IPS-18a (cell line): ENCODE results near the gene SLC23A2.
"Not testable (repeated sequence)": the region's sequence is repeated elsewhere in the genome, so short reads cannot be mapped to it uniquely, and the experiment has no call there.

Experiments
- H3K27ac ChIP-seq: one replicate; pipeline ENCODE4 v1.5.1; 2013; ENCODE audit warnings: low read length
- H3K27me3 ChIP-seq: one replicate; pipeline ENCODE4 v1.6.1; 2013; ENCODE audit warnings: mild to moderate bottlenecking, low read length; ENCODE audit not compliant: control insufficient read depth, insufficient read depth
- H3K36me3 ChIP-seq: one replicate; pipeline ENCODE4 v1.6.1; 2013; ENCODE audit warnings: low read depth, low read length; ENCODE audit not compliant: control insufficient read depth
- H3K4me1 ChIP-seq: one replicate; pipeline ENCODE4 v1.6.1; 2013; ENCODE audit warnings: low read depth, low read length; ENCODE audit not compliant: control insufficient read depth
- H3K4me3 ChIP-seq: one replicate; pipeline ENCODE4 v1.5.1; 2013; ENCODE audit warnings: low read length
- H3K9ac ChIP-seq: one replicate; pipeline ENCODE4 v1.6.1; 2013; ENCODE audit warnings: mild to moderate bottlenecking, low read length, moderate library complexity
- H3K9me3 ChIP-seq: one replicate; pipeline ENCODE4 v1.6.1; 2013; ENCODE audit warnings: low read depth, low read length; ENCODE audit not compliant: control insufficient read depth

The SLC23A2 gene

DNA sequence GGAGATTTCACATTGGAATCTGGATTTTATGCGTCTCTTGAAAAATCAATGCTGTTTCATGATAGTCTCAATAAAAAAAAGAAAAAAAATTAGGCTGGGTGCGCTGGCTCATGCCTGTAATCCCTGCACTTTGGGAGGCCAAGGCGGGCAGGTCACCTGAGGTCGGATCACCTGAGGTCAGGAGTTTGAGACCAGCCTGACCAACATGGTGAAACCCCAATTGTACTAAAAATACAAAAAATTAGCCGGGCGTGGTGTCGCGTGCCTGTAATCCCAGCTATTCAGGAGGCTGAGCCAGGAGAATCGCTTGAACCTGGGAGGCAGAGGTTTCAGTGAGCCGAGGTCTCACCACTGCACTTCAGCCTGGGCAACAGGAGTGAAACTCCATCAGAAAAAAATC lies 30.4 kb upstream of the SLC23A2 start:
- not testable (repeated sequence) for H3K27me3 ChIP-seq, H3K27ac ChIP-seq

GRCh38 chr20:5031206-5031557 lies 29.9 kb upstream of the SLC23A2 start:
- Histone ChIP-seq H3K4me1 (no peaks in the 10 kb centered on the region), H3K27ac (no peak overlapping the region), H3K36me3 (no peaks in the 10 kb centered on the region), H3K4me3 (no peak overlapping the region), H3K9me3 (no peaks in the 10 kb centered on the region), H3K9ac (no peak overlapping the region), H3K27me3 (no peaks in the 10 kb centered on the region)

More for the DNA sequence above, 30.4 kb upstream of the SLC23A2 start:
- not testable (repeated sequence) for H3K4me1 ChIP-seq, H3K4me3 ChIP-seq, H3K9me3 ChIP-seq, H3K36me3 ChIP-seq, H3K9ac ChIP-seq

DNA sequence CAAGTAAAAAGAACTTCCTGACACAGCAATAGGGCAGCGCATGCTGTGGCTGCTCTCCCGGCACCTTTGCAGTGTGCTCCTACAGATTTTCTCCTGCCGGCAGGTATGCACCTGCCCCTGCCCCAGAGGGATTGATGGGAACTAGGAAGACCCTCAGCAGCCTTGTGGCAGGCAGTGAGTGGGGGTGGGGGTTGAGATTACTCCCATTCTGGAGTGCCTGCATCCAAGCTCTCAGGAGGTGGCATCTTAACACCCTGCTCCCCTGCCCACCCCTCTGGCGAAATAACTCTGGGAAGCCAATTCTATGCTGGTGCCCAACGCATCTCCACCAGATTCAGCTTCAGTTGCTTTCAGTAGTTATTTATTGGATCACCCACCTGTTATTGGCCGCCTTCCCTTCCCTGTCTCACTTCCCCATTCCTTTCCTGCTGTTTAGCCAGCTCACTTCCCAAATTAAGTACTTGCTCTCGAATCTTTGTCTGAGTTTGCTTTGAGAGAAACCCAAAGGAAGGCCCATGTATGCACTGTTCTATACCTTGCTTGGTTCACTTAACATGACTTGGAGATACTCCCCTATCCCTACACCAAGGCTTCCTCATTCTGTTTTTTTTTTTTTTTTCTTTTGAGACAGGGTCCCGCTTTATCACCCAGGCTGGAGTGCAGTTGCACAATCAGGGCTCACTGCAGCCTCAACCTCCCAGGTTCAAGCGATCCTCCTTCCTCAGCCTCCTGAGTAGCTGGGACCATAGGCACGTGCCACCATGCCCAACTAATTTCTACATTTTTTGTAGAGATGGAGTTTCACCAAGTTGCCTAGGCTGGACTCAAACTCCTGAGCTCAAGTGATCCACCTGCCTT lies 29.3 kb upstream of the SLC23A2 start:
- Histone ChIP-seq H3K4me1 (no peaks in the 10 kb centered on the region), H3K36me3 (no peaks in the 10 kb centered on the region), H3K4me3 (no peak overlapping the region), H3K9me3 (no peaks in the 10 kb centered on the region), H3K27ac (no peak overlapping the region), H3K9ac (no peak overlapping the region), H3K27me3 (no peaks in the 10 kb centered on the region)

- H3K9me3 ChIP-seq, H3K27me3 ChIP-seq, H3K4me3 ChIP-seq, H3K36me3 ChIP-seq, H3K9ac ChIP-seq, H3K4me1 ChIP-seq, H3K27ac ChIP-seq: not testable (repeated sequence)
Measured at GRCh38 chr20:5028258-5029059, 27.1 kb upstream of the SLC23A2 start.

- H3K9ac ChIP-seq: no peak overlapping the region
- no peaks in the 10 kb centered on the region for H3K36me3 ChIP-seq
- no peak overlapping the region for H3K27ac ChIP-seq
- H3K9me3 ChIP-seq: no peaks in the 10 kb centered on the region
- H3K4me1 ChIP-seq: no peaks in the 10 kb centered on the region
- no peaks in the 10 kb centered on the region for H3K27me3 ChIP-seq
- H3K4me3 ChIP-seq: no peak overlapping the region
Measured at GRCh38 chr20:5024982-5025381, 23.7 kb upstream of the SLC23A2 start.

GRCh38 chr20:5024103-5024502 lies 22.8 kb upstream of the SLC23A2 start:
- Histone ChIP-seq H3K9ac (no peak overlapping the region), H3K27ac (no peak overlapping the region), H3K4me3 (no peak overlapping the region), H3K36me3 (no peaks in the 10 kb centered on the region), H3K4me1 (no peaks in the 10 kb centered on the region), H3K9me3 (no peaks in the 10 kb centered on the region), H3K27me3 (no peaks in the 10 kb centered on the region)

DNA sequence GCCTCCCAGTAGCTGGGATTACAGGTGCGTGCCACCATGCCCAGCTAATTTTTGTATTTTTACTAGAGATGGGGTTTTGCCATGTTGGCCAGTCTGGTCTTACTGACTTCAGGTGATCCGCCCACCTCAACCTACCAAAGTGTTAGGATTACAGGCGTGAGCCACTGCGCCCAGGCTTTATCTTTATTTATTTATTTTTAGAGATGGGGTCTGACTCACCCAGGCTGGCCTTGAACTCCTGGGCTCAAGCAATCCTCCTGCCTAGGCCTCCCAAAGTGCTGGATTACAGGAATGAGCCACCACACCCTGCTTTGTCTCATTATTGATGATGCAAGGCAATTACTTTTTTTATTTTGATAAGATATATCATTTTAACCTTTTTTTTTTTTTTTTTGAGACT lies 21.9 kb upstream of the SLC23A2 start:
- H3K4me1 ChIP-seq, H3K36me3 ChIP-seq, H3K9ac ChIP-seq, H3K27ac ChIP-seq, H3K4me3 ChIP-seq, H3K27me3 ChIP-seq, H3K9me3 ChIP-seq: not testable (repeated sequence)

DNA sequence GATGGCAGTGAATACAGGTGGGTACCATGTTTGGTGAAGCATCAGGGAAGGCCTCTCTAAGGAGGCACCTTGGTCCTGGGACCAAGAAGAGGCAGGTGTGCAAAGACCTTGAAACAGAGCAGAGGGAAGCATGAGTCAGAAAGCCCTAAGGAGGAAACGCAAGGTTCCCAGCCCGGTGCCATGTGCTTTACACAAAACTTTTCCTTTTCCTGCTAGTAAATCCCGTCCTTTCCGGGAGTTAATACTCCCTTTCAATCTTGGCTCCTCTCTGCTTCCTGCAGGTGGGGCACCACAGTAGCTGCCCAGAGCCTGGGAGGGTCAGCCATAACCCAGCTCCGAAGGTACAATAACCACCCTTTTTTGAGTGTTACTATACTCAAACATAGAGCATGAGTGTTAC lies 19.4 kb upstream of the SLC23A2 start:
- Histone ChIP-seq H3K4me3 (no peak overlapping the region), H3K27ac (no peak overlapping the region), H3K4me1 (no peaks in the 10 kb centered on the region), H3K36me3 (no peaks in the 10 kb centered on the region), H3K9ac (no peak overlapping the region), H3K27me3 (no peaks in the 10 kb centered on the region), H3K9me3 (no peaks in the 10 kb centered on the region)

DNA sequence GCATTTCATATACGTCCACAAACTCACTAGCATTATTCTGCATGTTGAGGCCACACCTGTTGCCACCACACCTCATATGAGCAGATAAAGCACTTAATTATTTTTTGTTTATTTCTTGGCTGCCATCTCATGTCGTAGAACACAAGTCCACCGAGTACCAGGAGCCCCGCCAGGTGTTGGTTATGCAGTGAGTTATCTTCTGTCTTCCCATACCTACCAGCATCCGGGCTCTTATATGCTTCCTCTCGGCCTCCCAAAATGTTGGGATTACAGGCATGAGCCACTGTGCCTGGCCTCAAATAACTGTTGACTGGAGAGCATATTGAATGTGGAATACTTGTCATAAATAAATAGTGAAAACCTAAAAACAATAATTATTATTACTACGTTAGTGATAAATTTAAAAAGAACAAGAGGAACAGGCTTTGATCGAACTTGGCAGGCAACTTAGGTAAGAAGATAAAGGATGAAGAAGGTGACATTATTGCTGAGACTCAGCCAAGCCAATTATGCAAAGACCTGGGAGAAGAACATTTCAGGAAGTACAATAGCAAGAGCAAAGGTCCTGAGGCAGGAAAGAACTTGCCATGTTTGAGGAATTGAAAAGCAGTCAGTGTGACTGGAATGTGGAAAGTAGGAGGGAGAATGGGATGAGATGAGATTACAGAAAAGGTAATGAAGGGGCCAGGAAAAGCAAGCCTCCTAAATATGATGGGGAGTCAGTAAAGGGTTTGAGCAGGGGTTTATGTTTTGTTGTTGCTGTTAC lies 12.6 kb upstream of the SLC23A2 start:
- Histone ChIP-seq H3K27me3 (no peaks in the 10 kb centered on the region), H3K4me3 (no peak overlapping the region), H3K36me3 (no peaks in the 10 kb centered on the region), H3K4me1 (no peaks in the 10 kb centered on the region), H3K9ac (no peak overlapping the region), H3K9me3 (no peaks in the 10 kb centered on the region), H3K27ac (no peak overlapping the region)

- Histone ChIP-seq H3K4me1 (no peaks in the 10 kb centered on the region), H3K27me3 (no peaks in the 10 kb centered on the region), H3K36me3 (no peaks in the 10 kb centered on the region), H3K9ac (no peak overlapping the region), H3K27ac (no peak overlapping the region), H3K9me3 (no peaks in the 10 kb centered on the region), H3K4me3 (no peak overlapping the region)
Measured at GRCh38 chr20:5008759-5009158, 7.4 kb upstream of the SLC23A2 start.

GRCh38 chr20:5005326-5005725 lies 4.0 kb upstream of the SLC23A2 start:
- Histone ChIP-seq H3K27ac (no peak overlapping the region), H3K4me1 (peaks cover 9% of the 10 kb centered on the region), H3K27me3 (peaks cover 4% of the 10 kb centered on the region), H3K36me3 (no peaks in the 10 kb centered on the region), H3K4me3 (no peak overlapping the region), H3K9ac (no peak overlapping the region), H3K9me3 (no peaks in the 10 kb centered on the region)
